Stimulated activated CD4-positive, alpha-beta T cell treated with anti-CD3 and anti-CD28 coated beads, Interleukin-15, amount 100 ng/mL, for 1 hour (primary cell): Measurements from ENCODE around the gene RNF5.
A peak's percentile ranks its signal among the peaks of the same experiment; 100 is the strongest.
"Not testable (repeated sequence)": the region's sequence is repeated elsewhere in the genome, so short reads cannot be mapped to it uniquely, and the experiment has no call there.

Experiments
- DNase-seq, 2 donors: peaks; one replicate each; pipeline ENCODE4 v3.0.0-alpha.2; 2020; ENCODE audit warnings: low read depth in 1 of 2, low spot score in 1 of 2

RNF5 gene

GRCh38 chr6:32177788-32178546 lies at the start of gene RNF5:
TSS of gene RNF5 (plus strand) at chr6:32178405. CDS start at chr6:32178512, 107 bp downstream.
- DNase-seq, result peak; percentile 77 to 85

GRCh38 chr6:32128751-32129296 lies 49.4 kb upstream of the RNF5 start:
- no peak for DNase-seq

DNA sequence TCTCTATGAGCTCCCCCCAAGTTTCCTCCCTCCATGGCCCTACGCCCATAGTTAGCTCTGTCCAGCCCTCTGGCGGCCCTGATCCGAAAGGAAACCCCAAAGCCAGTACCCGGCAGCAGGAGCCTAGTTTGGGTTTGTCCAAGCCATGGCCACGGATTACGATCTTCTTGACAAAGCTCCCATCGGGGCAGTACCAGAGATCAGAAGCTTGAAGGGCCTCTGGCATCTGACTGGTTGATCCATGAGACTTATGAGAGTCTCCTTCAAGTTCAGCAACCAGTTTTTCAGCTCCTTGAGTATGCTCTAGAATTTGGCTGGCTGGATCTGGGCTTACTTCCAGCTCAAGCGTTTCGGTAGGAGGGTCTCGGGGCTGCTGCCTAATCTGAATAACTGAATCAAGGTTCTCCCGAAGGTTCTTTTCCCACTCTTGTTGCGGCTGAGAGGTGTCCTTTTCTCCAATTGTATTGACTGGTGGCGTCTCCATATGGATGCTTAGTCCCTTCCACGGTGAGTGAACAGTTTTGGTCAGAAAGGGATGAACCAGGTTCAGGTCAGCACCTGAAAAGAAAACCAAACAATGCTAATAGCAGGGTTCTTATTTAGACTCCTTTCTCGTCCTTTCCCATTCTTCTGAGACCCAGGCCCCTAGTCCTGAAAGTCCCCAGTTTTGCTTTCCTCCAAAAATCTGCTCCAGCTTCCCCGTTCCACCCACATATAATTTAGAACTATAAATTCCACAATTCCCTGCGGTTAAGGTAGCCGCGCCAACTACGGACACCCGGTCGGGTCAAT lies 48.7 kb upstream of the RNF5 start:
- DNase-seq, result no peak

GRCh38 chr6:32131439-32131948 lies 46.7 kb upstream of the RNF5 start:
- no peak for DNase-seq

- DNase-seq, result no peak
These were observed 46.1 kb upstream of the RNF5 start for GRCh38 chr6:32132110-32132509.

DNA sequence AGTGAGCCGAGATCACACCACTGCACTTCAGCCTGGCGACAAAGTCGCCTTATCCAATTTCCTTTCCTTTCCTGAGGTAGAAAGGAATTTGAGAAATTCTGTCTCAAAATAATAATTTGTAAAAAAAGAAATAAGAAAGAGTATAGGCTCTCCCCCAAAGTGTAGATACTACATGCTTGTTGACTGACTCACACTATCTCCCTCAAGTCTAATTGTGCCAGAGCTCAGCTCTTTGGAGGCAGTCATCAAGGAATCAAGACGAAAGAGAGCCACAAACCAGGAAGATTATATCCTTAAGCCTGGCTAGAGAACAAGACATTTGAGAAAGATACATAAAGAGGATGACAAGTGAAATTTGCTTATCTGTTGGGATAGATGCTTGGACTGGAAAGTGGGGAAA lies 44.4 kb upstream of the RNF5 start:
- DNase-seq, result no peak

- no peak for DNase-seq
These were observed 40.8 kb upstream of the RNF5 start for GRCh38 chr6:32137454-32137853.

DNA sequence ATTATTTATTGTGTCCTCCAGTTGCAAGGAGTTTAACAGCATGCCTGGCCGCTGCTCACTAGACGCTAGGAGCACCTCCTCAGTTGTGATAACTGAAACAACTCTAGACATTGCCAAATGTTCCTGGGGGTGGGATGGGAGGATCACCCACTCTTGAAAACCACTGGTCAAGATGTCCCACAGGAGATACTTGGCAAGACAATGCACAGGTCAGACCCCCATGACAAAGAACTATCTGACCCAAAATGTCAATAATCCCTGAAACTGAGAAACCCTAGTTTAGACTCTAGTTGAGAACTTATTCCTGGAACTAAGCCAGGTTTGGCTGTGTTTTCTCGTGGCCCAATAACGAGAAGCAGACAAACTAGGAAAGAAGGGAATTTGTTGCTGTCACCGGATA lies 38.6 kb upstream of the RNF5 start:
- DNase-seq, result no peak

DNA sequence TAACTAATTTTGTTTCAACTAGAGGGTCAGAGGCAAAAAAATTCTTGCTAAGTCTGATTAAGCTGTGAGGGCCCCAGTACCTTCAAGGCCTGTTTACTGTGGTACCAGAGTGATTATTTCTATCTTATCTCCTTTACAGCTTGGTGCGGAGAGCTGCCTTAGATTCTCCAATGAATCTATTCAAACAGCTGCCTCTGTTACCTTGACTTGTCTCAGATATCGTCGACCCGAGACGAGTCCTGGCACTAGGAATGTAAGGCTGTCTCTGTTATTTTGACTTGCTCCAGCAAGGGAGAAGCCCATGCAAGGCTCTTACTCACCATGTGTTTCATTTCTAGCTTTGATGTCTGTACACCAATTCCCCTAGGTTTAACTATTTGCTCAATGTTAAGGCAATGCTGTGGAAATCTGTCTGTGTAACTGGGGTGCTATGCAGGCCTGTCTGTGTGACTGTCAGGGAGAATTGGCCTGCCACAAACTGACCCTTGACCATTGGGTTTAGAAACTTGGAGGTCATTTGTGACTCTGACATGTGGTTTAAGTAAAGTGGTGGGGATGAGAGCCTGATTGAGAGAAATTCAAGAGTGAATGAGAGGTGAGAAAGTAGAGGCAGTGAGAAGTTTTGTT lies 37.7 kb upstream of the RNF5 start:
- no peak for DNase-seq

DNA sequence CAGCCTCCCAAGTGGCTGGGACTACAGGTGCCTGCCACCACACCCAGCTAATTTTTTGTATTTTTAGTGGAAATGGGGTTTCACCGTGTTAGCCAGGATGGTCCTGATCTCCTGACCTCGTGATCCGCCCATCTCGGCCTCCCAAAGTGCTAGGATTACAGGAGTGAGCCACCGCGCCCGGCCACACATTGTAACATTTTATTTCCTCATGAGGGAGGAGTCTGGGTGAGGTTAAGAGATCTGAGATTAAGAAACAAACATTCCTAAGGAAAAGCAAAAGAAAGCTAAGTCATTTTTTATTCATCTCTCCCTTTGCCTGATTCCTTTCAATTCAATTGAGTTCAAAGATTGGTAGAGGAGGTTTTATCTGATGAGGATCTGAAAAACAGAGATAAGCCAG lies 34.0 kb upstream of the RNF5 start:
- DNase-seq, result not testable (repeated sequence)

- DNase-seq, result no peak
These were observed 31.9 kb upstream of the RNF5 start for GRCh38 chr6:32146287-32146686.

- DNase-seq, result no peak
These were observed 31.5 kb upstream of the RNF5 start for GRCh38 chr6:32146687-32147086.

DNA sequence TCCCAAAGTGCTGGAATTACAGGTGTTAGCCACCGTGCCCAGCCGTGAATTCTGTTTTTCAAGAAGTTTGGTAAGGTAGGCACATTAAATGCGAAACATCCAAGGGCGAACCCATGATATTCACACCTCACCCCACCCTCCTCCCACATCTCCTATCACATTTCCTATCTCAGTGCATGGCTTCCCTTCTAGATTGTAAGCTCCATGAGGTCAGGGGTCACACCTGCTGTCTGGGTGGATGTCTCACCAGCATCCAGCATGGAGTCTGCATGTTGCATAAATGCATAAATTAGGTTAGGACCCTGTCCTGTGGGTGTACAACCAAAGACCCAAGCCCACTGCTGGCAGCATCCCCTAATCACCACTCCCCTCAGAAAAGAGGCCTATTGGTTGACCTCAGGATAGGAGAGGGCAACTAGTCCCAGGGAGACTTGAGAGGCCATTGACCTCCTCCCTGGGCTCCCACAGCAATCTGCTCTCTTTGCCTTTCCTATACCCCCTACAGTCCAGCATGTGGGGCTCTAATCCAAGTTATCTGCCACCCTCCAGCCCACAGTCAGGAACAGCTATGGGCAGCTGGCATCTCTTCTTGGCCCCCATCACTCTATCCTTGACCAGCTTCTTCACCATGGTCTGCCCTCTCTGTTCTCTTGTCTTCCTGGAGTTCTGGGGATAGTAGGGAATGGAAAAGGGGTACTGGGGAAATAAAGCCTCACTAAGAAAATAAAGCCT lies 30.6 kb upstream of the RNF5 start:
- DNase-seq, result no peak

- DNase-seq, result peak; percentile 37 to 60
These were observed 29.7 kb upstream of the RNF5 start for GRCh38 chr6:32148289-32149091.

- DNase-seq, result no peak
These were observed 29.0 kb upstream of the RNF5 start for GRCh38 chr6:32149092-32149755.

DNA sequence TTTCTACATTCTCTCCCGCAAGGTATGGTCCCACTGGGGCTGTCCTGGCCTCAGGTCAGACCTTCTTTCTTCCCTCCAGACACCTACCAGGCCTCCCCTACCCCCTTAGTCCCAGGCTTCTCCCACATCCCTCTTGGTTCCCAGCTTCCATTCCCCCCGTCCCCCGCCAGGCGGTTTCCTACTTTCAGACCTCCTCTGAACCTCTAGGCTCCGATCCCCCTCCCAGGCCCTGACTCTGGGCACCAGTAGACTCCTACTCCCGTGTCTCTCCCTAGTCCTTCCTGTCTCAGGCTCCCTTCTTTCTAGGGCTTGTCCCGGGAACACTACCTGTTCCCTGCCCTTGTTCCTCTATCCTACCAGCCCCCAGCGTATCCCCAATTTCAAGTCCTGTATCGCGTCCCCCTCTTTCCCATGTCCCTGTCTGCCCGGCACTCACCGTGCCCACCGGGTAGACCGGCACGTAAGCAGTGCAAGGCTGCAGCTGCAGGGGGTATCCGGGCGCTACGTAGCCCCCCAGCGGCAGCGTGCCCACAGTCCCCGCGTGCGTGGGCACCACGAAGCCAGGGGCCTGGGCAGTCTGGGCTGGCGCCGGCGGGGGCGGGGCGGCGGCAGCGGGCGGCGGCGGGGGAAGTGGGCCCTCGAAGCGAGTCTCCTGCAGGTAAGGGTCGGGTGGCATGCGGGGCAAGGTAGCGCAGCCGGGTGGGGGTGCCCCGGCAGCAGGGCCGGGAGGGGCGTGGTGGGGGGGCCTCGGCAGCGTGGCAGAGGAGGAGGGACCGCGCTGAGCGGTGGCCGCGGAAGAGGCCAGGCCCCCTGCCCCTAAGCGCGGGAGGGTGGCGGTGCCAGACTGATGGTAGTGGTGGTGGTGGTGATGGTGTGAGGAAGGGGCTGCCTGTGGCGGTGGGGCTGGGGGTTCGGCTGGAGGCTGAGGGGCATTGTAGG lies 28.0 kb upstream of the RNF5 start:
- DNase-seq, result no peak

DNA sequence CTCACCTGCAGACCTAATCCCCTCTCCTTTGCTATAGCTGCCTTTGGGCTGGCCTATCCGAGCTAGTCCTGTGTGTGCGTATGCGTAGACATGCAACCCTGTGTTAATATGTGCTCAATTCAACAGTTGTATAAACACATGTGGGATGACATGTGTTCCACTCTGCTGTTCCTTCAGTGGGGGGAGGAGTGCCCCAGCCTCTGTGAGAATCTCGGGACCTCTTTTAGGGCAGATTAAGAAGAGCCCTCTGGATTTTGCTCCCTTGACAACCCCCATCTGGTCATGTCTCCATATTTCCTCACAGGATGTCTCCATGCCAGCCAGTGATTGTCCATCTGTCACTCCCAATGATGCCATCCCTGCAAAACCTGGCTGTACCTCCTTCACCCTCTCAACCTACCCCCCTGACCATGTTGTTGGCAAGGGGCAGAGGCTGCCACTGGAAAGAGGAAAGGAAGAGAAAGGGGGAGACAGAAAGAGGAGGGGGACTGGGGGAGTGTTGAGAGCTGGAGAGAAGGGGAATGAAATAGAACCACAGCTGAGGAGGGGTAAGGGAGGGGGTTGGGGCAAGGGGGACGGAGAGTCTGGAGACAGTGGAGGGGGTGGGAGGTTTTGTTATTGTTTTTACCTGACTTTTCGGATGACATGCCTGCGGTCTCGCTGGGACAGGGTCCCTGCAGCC lies 26.9 kb upstream of the RNF5 start:
- DNase-seq, result no peak
